GM12891 (cell line): ENCODE data around the gene STYXL2.

ENCODE experiments used
- PAX5 ChIP-seq: IDR thresholded peaks from 2 replicates; pipeline ENCODE4 v1.6.1; 2011; ENCODE audit warnings: low read length, moderate library complexity, mild to moderate bottlenecking; ENCODE audit not compliant: insufficient read depth, severe bottlenecking
- POLR2A ChIP-seq: IDR thresholded peaks from 2 replicates; pipeline ENCODE4 v1.6.1; 2011; ENCODE audit warnings: low read depth, low read length, control low read depth
- POLR2AphosphoS5 ChIP-seq: IDR thresholded peaks from 2 replicates; pipeline ENCODE4 v1.6.1; 2011; ENCODE audit warnings: low read depth, low read length, control low read depth
- SPI1 ChIP-seq: IDR thresholded peaks from 2 replicates; pipeline ENCODE4 v1.6.1; 2011; ENCODE audit warnings: low read depth, low read length, control low read depth
- TAF1 ChIP-seq: IDR thresholded peaks from 2 replicates; pipeline ENCODE4 v1.6.1; 2011; ENCODE audit warnings: low read depth, low read length, control low read depth

DNA sequence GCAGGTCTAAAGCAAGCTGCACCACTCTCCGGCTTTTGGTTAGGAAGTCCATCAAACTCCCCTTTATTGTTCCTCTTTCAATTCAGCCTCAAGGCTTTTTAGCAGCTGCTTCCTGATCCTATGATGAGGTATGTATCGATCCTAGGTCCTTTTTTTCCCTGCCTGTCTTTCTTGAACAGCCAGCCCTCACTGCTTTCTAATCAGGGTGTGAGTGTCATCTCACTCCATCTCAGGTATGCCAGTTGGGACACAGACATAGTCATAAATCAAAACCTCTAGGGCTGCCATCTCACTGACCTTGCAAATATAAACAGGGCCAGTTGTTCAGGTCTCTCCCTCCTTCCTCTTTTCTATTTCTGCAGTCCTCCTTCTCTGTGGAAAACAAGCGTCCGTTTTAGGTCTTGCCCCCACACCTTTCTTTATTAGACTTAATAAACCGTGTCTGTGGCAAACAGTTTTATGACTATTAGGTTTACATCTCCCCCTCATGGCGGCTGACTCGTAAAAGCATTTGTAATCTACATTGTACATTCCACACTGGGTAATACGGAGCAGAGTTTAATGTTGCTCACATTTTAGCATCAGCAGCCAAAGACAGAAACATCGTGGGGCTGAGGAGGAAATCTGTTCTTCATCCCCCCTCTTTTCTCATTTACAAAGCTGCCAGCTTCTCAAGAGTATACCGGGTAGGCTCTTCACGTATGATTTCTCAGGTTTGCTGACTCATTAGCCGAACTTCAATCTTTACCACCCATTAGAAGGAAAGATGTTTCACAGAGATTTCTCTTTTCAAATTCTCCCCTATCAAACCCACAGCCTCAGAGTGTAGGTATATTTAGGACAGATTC lies 11.6 kb downstream of the STYXL2 start:
- no peak for TF ChIP-seq TAF1
- TF ChIP-seq POLR2AphosphoS5, result no peak
- TF ChIP-seq POLR2A, result no peak
- TF ChIP-seq SPI1, result 0 out of 2 replicates have a peak, but pooled peaks have one; percentile 11
- no peak for TF ChIP-seq PAX5
